ENCODE results near the gene ADORA1. TPM values are rescaled to one million over a fixed set of nuclear protein-coding genes. Genes with fewer than 3 reads are reported as not detected.

Gene ADORA1
- total RNA-seq, 1 donor from 2014 or later = 0.14 TPM

- Mint-ChIP-seq H3K9me3 (ENCODE audit: low read depth) (no peaks in the 10 kb centered on the region), H3K36me3 (ENCODE audit: insufficient read depth) (no peaks in the 10 kb centered on the region), H3K27ac (no peak overlapping the region), H3K4me3 (ENCODE audit: low read depth) (no peak overlapping the region), H3K27me3 (peaks cover 72% of the 10 kb centered on the region), H3K4me1 (ENCODE audit: low read depth) (peaks cover 12% of the 10 kb centered on the region)
- DNase-seq (ENCODE audit: low spot score, unreplicated experiment) = no peak
- TF ChIP-seq CTCF (IDR thresholded peaks at IDR 0.05; ENCODE audit: unreplicated experiment) = no peak
Observed at GRCh38 chr1:203128716-203129500, 1.4 kb downstream of the ADORA1 start.

GRCh38 chr1:203129501-203130231 is 2.1 kb downstream of the ADORA1 start:
- no peak for TF ChIP-seq CTCF (IDR thresholded peaks at IDR 0.05; ENCODE audit: unreplicated experiment)
- Mint-ChIP-seq H3K9me3 (ENCODE audit: low read depth) (no peaks in the 10 kb centered on the region), H3K4me3 (ENCODE audit: low read depth) (no peak overlapping the region), H3K27me3 (peaks cover 67% of the 10 kb centered on the region), H3K36me3 (ENCODE audit: insufficient read depth) (no peaks in the 10 kb centered on the region), H3K27ac (peak overlapping the region; percentile 24), H3K4me1 (ENCODE audit: low read depth) (peaks cover 10% of the 10 kb centered on the region)
- DNase-seq (ENCODE audit: low spot score, unreplicated experiment) = no peak

GRCh38 chr1:203130358-203130985 is 2.9 kb downstream of the ADORA1 start:
- Mint-ChIP-seq H3K27me3 (peaks cover 59% of the 10 kb centered on the region), H3K4me1 (ENCODE audit: low read depth) (peaks cover 10% of the 10 kb centered on the region), H3K4me3 (ENCODE audit: low read depth) (no peak overlapping the region), H3K27ac (no peak overlapping the region), H3K36me3 (ENCODE audit: insufficient read depth) (no peaks in the 10 kb centered on the region), H3K9me3 (ENCODE audit: low read depth) (no peaks in the 10 kb centered on the region)
- TF ChIP-seq CTCF (IDR thresholded peaks at IDR 0.05; ENCODE audit: unreplicated experiment) = no peak
- no peak for DNase-seq (ENCODE audit: low spot score, unreplicated experiment)

GRCh38 chr1:203131548-203132200 is 4.1 kb downstream of the ADORA1 start:
- no peak overlapping the region for H3K4me3 Mint-ChIP-seq (ENCODE audit: low read depth)
- TF ChIP-seq CTCF (IDR thresholded peaks at IDR 0.05; ENCODE audit: unreplicated experiment) = no peak
- no peak for DNase-seq (ENCODE audit: low spot score, unreplicated experiment)
- no peaks in the 10 kb centered on the region for H3K36me3 Mint-ChIP-seq (ENCODE audit: insufficient read depth)
- H3K27ac Mint-ChIP-seq = no peak overlapping the region
- H3K27me3 Mint-ChIP-seq = peaks cover 47% of the 10 kb centered on the region
- no peaks in the 10 kb centered on the region for H3K9me3 Mint-ChIP-seq (ENCODE audit: low read depth)
- H3K4me1 Mint-ChIP-seq (ENCODE audit: low read depth) = peaks cover 12% of the 10 kb centered on the region

Data from progenitor cell of endocrine pancreas (in vitro differentiated cells).